ENCODE measurements around the gene LZTR1. TPM values are rescaled to one million over a fixed set of nuclear protein-coding genes. Genes with fewer than 3 reads are reported as not detected.
"Not testable (repeated sequence)": the region's sequence is repeated elsewhere in the genome, so short reads cannot be mapped to it uniquely, and the experiment has no call there.

LZTR1 gene
- total RNA-seq = 10 to 100 TPM; 56.2 to 58.0 TPM

- H3K27me3 Mint-ChIP-seq (ENCODE audit: low read depth) = peaks cover 2% of the 10 kb centered on the region
- ChIA-PET CTCF (interaction anchor here (0.6 to 2.1 kb wide), 10 partner anchors 9 to 178 kb away, joined by 3 to 6 read pairs (median 3); partner anchors contain the start of gene AIFM3), POLR2A (interaction anchor here (0.6 to 4.2 kb wide), 4 partner anchors 14 to 33 kb away, joined by 3 to 17 read pairs (median 5); partner anchors contain the start of gene THAP7)
- H3K36me3 Mint-ChIP-seq (ENCODE audit: low read depth) = peaks cover 17% of the 10 kb centered on the region
- peak within 1 kb of the TSS; percentile 93 for H3K4me3 Mint-ChIP-seq
- H3K4me1 Mint-ChIP-seq (ENCODE audit: low read depth) = peaks cover 38% of the 10 kb centered on the region
- H3K9me3 Mint-ChIP-seq (ENCODE audit: insufficient read depth) = peaks cover 11% of the 10 kb centered on the region
- H3K27ac Mint-ChIP-seq = peak within 1 kb of the TSS; percentile 95
- ATAC-seq (peak; percentile 80), DNase-seq (peak; percentile 80)
Measured at GRCh38 chr22:20981787-20982562, at the start of gene LZTR1. TSS of gene LZTR1 (plus strand) at chr22:20982297. CDS start at chr22:20982372, 75 bp downstream.

GRCh38 chr22:20933910-20934309 lies 48.2 kb upstream of the LZTR1 start:
- no peak overlapping the region for H3K4me3 Mint-ChIP-seq
- DNase-seq = no peak
- ChIA-PET POLR2A (no interaction called here), CTCF (interaction anchor here (0.7 kb wide), 1 partner anchor 42 kb away, joined by 3 read pairs; no protein-coding TSS in a partner anchor)
- no peak overlapping the region for H3K27ac Mint-ChIP-seq
- peaks cover 51% of the 10 kb centered on the region for H3K36me3 Mint-ChIP-seq (ENCODE audit: low read depth)
- H3K4me1 Mint-ChIP-seq (ENCODE audit: low read depth) = peaks cover 21% of the 10 kb centered on the region
- no peaks in the 10 kb centered on the region for H3K9me3 Mint-ChIP-seq (ENCODE audit: insufficient read depth)
- ATAC-seq = no peak
- no peaks in the 10 kb centered on the region for H3K27me3 Mint-ChIP-seq (ENCODE audit: low read depth)

- H3K9me3 Mint-ChIP-seq (ENCODE audit: insufficient read depth); ATAC-seq; DNase-seq; H3K27ac Mint-ChIP-seq; POLR2A ChIA-PET; H3K27me3 Mint-ChIP-seq (ENCODE audit: low read depth); H3K4me3 Mint-ChIP-seq; CTCF ChIA-PET: not testable (repeated sequence)
- Mint-ChIP-seq H3K36me3 (ENCODE audit: low read depth) (peaks cover 51% of the 10 kb centered on the region), H3K4me1 (ENCODE audit: low read depth) (peaks cover 27% of the 10 kb centered on the region)
Measured at GRCh38 chr22:20935049-20935448, 47.0 kb upstream of the LZTR1 start.

GRCh38 chr22:20935780-20936539 lies 46.1 kb upstream of the LZTR1 start:
- H3K27me3 Mint-ChIP-seq (ENCODE audit: low read depth); DNase-seq; H3K4me3 Mint-ChIP-seq; H3K27ac Mint-ChIP-seq; POLR2A ChIA-PET; H3K9me3 Mint-ChIP-seq (ENCODE audit: insufficient read depth); CTCF ChIA-PET; ATAC-seq: not testable (repeated sequence)
- H3K36me3 Mint-ChIP-seq (ENCODE audit: low read depth) = peaks cover 57% of the 10 kb centered on the region
- peaks cover 35% of the 10 kb centered on the region for H3K4me1 Mint-ChIP-seq (ENCODE audit: low read depth)

GRCh38 chr22:20937031-20937793 lies 44.9 kb upstream of the LZTR1 start:
- Mint-ChIP-seq H3K9me3 (ENCODE audit: insufficient read depth) (no peaks in the 10 kb centered on the region), H3K4me3 (no peak overlapping the region), H3K27ac (no peak overlapping the region), H3K36me3 (ENCODE audit: low read depth) (peaks cover 64% of the 10 kb centered on the region), H3K4me1 (ENCODE audit: low read depth) (peaks cover 35% of the 10 kb centered on the region), H3K27me3 (ENCODE audit: low read depth) (no peaks in the 10 kb centered on the region)
- CTCF ChIA-PET = interaction anchor here (1.2 kb wide), 2 partner anchors 20 to 24 kb away, joined by 4 to 5 read pairs; partner anchors contain the start of gene CRKL
- ATAC-seq (no peak), DNase-seq (no peak)
- POLR2A ChIA-PET = interaction anchor here (0.9 kb wide), 1 partner anchor 18 kb away, joined by 3 read pairs; no protein-coding TSS in a partner anchor

- Mint-ChIP-seq H3K27me3 (ENCODE audit: low read depth) (no peaks in the 10 kb centered on the region), H3K36me3 (ENCODE audit: low read depth) (peaks cover 71% of the 10 kb centered on the region), H3K4me3 (no peak overlapping the region), H3K4me1 (ENCODE audit: low read depth) (peaks cover 39% of the 10 kb centered on the region), H3K27ac (no peak overlapping the region), H3K9me3 (ENCODE audit: insufficient read depth) (no peaks in the 10 kb centered on the region)
- CTCF ChIA-PET = interaction anchor here (1.2 kb wide), 2 partner anchors 21 to 24 kb away, joined by 4 to 5 read pairs; partner anchors contain the start of gene CRKL
- no peak for DNase-seq
- ATAC-seq = no peak
- POLR2A ChIA-PET = interaction anchor here (0.9 kb wide), 1 partner anchor 17 kb away, joined by 3 read pairs; no protein-coding TSS in a partner anchor
Measured at GRCh38 chr22:20937794-20938671, 44.1 kb upstream of the LZTR1 start.

- ATAC-seq; DNase-seq; H3K4me3 Mint-ChIP-seq; H3K27ac Mint-ChIP-seq; H3K27me3 Mint-ChIP-seq (ENCODE audit: low read depth); POLR2A ChIA-PET; CTCF ChIA-PET; H3K9me3 Mint-ChIP-seq (ENCODE audit: insufficient read depth): not testable (repeated sequence)
- peaks cover 39% of the 10 kb centered on the region for H3K4me1 Mint-ChIP-seq (ENCODE audit: low read depth)
- H3K36me3 Mint-ChIP-seq (ENCODE audit: low read depth) = peaks cover 61% of the 10 kb centered on the region
Measured at GRCh38 chr22:20939457-20940185, 42.5 kb upstream of the LZTR1 start.

GRCh38 chr22:20940186-20940651 lies 41.9 kb upstream of the LZTR1 start:
- ATAC-seq = no peak
- Mint-ChIP-seq H3K4me1 (ENCODE audit: low read depth) (peaks cover 40% of the 10 kb centered on the region), H3K36me3 (ENCODE audit: low read depth) (peaks cover 56% of the 10 kb centered on the region), H3K27ac (no peak overlapping the region), H3K9me3 (ENCODE audit: insufficient read depth) (no peaks in the 10 kb centered on the region), H3K4me3 (no peak overlapping the region), H3K27me3 (ENCODE audit: low read depth) (no peaks in the 10 kb centered on the region)
- DNase-seq = no peak
- POLR2A ChIA-PET = no interaction called here
- CTCF ChIA-PET = interaction anchor here (1.5 kb wide), 1 partner anchor 8 kb away, joined by 3 read pairs; no protein-coding TSS in a partner anchor

- no peak overlapping the region for H3K4me3 Mint-ChIP-seq
- POLR2A ChIA-PET = no interaction called here
- CTCF ChIA-PET = interaction anchor here (1.5 kb wide), 1 partner anchor 9 kb away, joined by 3 read pairs; no protein-coding TSS in a partner anchor
Measured at GRCh38 chr22:20940904-20941385, 41.2 kb upstream of the LZTR1 start.

More at GRCh38 chr22:20940904-20941385, 41.2 kb upstream of the LZTR1 start:
- no peak for DNase-seq
- Mint-ChIP-seq H3K9me3 (ENCODE audit: insufficient read depth) (no peaks in the 10 kb centered on the region), H3K27me3 (ENCODE audit: low read depth) (no peaks in the 10 kb centered on the region), H3K4me1 (ENCODE audit: low read depth) (peaks cover 45% of the 10 kb centered on the region), H3K27ac (no peak overlapping the region), H3K36me3 (ENCODE audit: low read depth) (peaks cover 58% of the 10 kb centered on the region)
- no peak for ATAC-seq
